Measurements from ENCODE around the gene HECW1.

The HECW1 gene

DNA sequence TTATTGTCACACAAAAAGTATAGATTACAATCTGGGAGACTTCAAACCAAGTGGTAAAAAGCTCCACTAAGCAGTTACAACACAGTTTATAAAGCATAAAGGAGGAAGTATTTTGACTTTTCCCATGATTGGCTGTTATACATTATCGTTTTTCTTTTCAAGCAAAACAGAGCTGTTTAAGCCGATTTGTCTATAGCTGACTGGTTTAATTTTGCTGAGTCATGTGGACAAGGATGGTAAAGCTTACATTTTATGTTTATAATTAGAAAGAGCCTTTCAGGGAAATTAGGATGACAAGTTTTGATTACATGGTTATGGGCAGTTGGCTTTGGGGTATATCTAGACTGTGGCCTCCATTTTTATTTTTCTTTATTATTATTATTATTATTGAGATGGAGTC, 318.0 kb downstream of the HECW1 start:
- no peaks in the 10 kb centered on the region for H3K4me1 ChIP-seq (ENCODE audit: control insufficient read depth, insufficient read depth, low read length)
- ChIA-PET CTCF (interaction anchor here (0.6 to 1.5 kb wide), 2 partner anchors 152 to 554 kb away, joined by 4 read pairs; partner anchors contain the start of gene STK17A), POLR2A (no interaction called here)
- H3K4me3 ChIP-seq (ENCODE audit: low read depth, low read length): no peak overlapping the region
- TF ChIP-seq ZNF274 (IDR thresholded peaks at IDR 0.05; ENCODE audit: low read length) (no peak), ZNF274 (tag by site-specific recombination; IDR thresholded peaks at IDR 0.05; ENCODE audit: borderline replicate concordance) (no peak), KLF9 (tag by site-specific recombination; IDR thresholded peaks at IDR 0.05; ENCODE audit: low read depth) (no peak), ZSCAN30 (tag by site-specific recombination; IDR thresholded peaks at IDR 0.05) (no peak), ZNF18 (tag by site-specific recombination; IDR thresholded peaks at IDR 0.05) (no peak), ZNF112 (tag by site-specific recombination; IDR thresholded peaks at IDR 0.05) (no peak), ZNF23 (tag by site-specific recombination; IDR thresholded peaks at IDR 0.05; ENCODE audit: borderline replicate concordance) (no peak), ZNF184 (tag by site-specific recombination; IDR thresholded peaks at IDR 0.05) (no peak), IKZF3 (tag by site-specific recombination; IDR thresholded peaks at IDR 0.05) (no peak)
- H3K27ac ChIP-seq (ENCODE audit: extremely low read depth, low read depth, low read length): no peak overlapping the region
- no peaks in the 10 kb centered on the region for H3K36me3 ChIP-seq (ENCODE audit: control insufficient read depth in 2 of 2, insufficient read depth in 1 of 2, low read length in 2 of 2)
- no peaks in the 10 kb centered on the region for H3K9me3 ChIP-seq (ENCODE audit: control insufficient read depth, insufficient read depth, low read depth, low read length)

DNA sequence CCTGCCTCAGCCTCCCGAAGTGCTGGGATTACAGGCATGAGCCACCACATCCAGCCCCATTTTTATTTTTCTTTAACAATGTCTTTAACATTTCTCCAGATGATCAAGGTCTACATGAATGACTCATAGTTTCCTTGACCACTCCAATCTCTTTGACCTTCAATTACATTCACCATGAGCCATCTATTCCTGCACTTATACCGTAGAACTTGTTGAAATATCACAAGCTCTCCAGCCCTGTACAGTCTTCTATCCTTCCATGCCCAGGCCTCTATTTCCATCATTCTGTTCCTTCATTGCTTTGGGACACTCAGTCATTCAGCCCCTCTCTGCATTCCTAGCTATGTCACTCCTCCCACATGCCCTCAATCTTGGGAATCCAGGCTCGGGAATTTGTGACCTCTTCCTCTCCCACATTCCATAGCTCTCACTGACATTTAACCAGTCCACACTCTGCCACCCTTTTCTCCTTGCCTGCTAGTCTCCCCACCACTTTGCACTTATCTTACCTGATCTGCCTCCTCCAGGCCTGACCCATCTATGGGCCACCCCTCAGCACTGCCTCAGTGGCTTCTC, 318.7 kb downstream of the HECW1 start:
- CTCF ChIA-PET: interaction anchor here (0.6 to 1.5 kb wide), 3 partner anchors 9 to 554 kb away, joined by 3 to 4 read pairs (median 4); partner anchors contain the start of gene STK17A
- POLR2A ChIA-PET: no interaction called here
- Histone ChIP-seq H3K27ac (ENCODE audit: extremely low read depth, low read depth, low read length) (no peak overlapping the region), H3K4me1 (ENCODE audit: control insufficient read depth, insufficient read depth, low read length) (no peaks in the 10 kb centered on the region), H3K9me3 (ENCODE audit: control insufficient read depth, insufficient read depth, low read depth, low read length) (no peaks in the 10 kb centered on the region), H3K36me3 (ENCODE audit: control insufficient read depth in 2 of 2, insufficient read depth in 1 of 2, low read length in 2 of 2) (no peaks in the 10 kb centered on the region), H3K4me3 (ENCODE audit: low read depth, low read length) (no peak overlapping the region)
- TF ChIP-seq SCRT2 (tag by site-specific recombination; IDR thresholded peaks at IDR 0.05) (no peak), ZFP3 (tag by site-specific recombination; IDR thresholded peaks at IDR 0.05; ENCODE audit: low read depth) (no peak), ZNF24 (tag by site-specific recombination; IDR thresholded peaks at IDR 0.05) (no peak), GFI1B (tag by site-specific recombination; IDR thresholded peaks at IDR 0.05) (no peak), SP3 (tag by site-specific recombination; IDR thresholded peaks at IDR 0.05) (no peak), EGR2 (tag by site-specific recombination; IDR thresholded peaks at IDR 0.05; ENCODE audit: low read depth) (no peak), ZNF311 (tag by site-specific recombination; IDR thresholded peaks at IDR 0.05; ENCODE audit: borderline replicate concordance) (no peak)

GRCh38 chr7:43433639-43434038, 321.2 kb downstream of the HECW1 start:
- ChIA-PET CTCF (interaction anchor here (0.8 to 1.5 kb wide), 3 partner anchors 8 to 149 kb away, joined by 3 read pairs; partner anchors contain the start of gene STK17A), POLR2A (no interaction called here)
- Histone ChIP-seq H3K4me3 (ENCODE audit: low read depth, low read length) (no peak overlapping the region), H3K27ac (ENCODE audit: extremely low read depth, low read depth, low read length) (no peak overlapping the region), H3K4me1 (ENCODE audit: control insufficient read depth, insufficient read depth, low read length) (no peaks in the 10 kb centered on the region), H3K36me3 (ENCODE audit: control insufficient read depth in 2 of 2, insufficient read depth in 1 of 2, low read length in 2 of 2) (no peaks in the 10 kb centered on the region), H3K9me3 (ENCODE audit: control insufficient read depth, insufficient read depth, low read depth, low read length) (no peaks in the 10 kb centered on the region)
- TF ChIP-seq ZNF555 (tag by site-specific recombination; conservative IDR thresholded peaks at IDR 0.05) (no peak), ZNF133 (tag by site-specific recombination; IDR thresholded peaks at IDR 0.05) (peak; percentile 66)

- Histone ChIP-seq H3K27ac (ENCODE audit: extremely low read depth, low read depth, low read length) (no peak overlapping the region), H3K4me3 (ENCODE audit: low read depth, low read length) (no peak overlapping the region), H3K9me3 (ENCODE audit: control insufficient read depth, insufficient read depth, low read depth, low read length) (no peaks in the 10 kb centered on the region), H3K4me1 (ENCODE audit: control insufficient read depth, insufficient read depth, low read length) (no peaks in the 10 kb centered on the region), H3K36me3 (ENCODE audit: control insufficient read depth in 2 of 2, insufficient read depth in 1 of 2, low read length in 2 of 2) (no peaks in the 10 kb centered on the region)
- ChIA-PET CTCF (interaction anchor here (0.7 kb wide), 1 partner anchor 496 kb away, joined by 3 read pairs; no protein-coding TSS in a partner anchor), POLR2A (no interaction called here)
- TF ChIP-seq ZNF18 (tag by site-specific recombination; IDR thresholded peaks at IDR 0.05) (no peak), ZSCAN23 (tag by site-specific recombination; IDR thresholded peaks at IDR 0.05) (no peak), SP2 (tag by site-specific recombination; IDR thresholded peaks at IDR 0.05) (no peak), SCRT1 (tag by site-specific recombination; IDR thresholded peaks at IDR 0.05; ENCODE audit: borderline replicate concordance) (no peak), ZNF148 (tag by site-specific recombination; IDR thresholded peaks at IDR 0.05; ENCODE audit: borderline replicate concordance) (no peak), ZNF560 (tag by site-specific recombination; IDR thresholded peaks at IDR 0.05; ENCODE audit: borderline replicate concordance) (no peak)
Measured at GRCh38 chr7:43437001-43437400, 324.6 kb downstream of the HECW1 start.
